Lower lobe of right lung (tissue), 2 donors: Measurements from ENCODE around the gene EFHD2. TPM values are rescaled to one million over a fixed set of nuclear protein-coding genes. Genes with fewer than 3 reads are reported as not detected.

Experiments used
- ATAC-seq, 2 donors: fragments of 200-7000 bp; cut with Tn5 transposase; one replicate each; pipeline ENCODE4 v1.9.1; 2020 to 2022; ENCODE audit warnings: mild to moderate bottlenecking in 2 of 2, moderate library complexity in 2 of 2
- DNase-seq: peaks from one replicate; pipeline ENCODE4 v3.0.0-alpha.2; 2020
- H3K27ac ChIP-seq: fragments of 200-600 bp; one replicate; pipeline ENCODE4 v1.8.0; 2022
- H3K27me3 ChIP-seq: fragments of 200-600 bp; one replicate; pipeline ENCODE4 v1.8.0; 2022; ENCODE audit warnings: low read depth
- H3K36me3 ChIP-seq: fragments of 200-600 bp; one replicate; pipeline ENCODE4 v1.8.0; 2022; ENCODE audit warnings: mild to moderate bottlenecking
- H3K4me1 ChIP-seq: fragments of 200-600 bp; one replicate; pipeline ENCODE4 v1.8.0; 2022
- H3K4me3 ChIP-seq: fragments of 200-600 bp; one replicate; pipeline ENCODE4 v1.8.0; 2022; ENCODE audit warnings: mild to moderate bottlenecking
- H3K9me3 ChIP-seq: fragments of 200-600 bp; one replicate; pipeline ENCODE4 v1.8.0; 2022
- CTCF ChIP-seq: fragments of 200-600 bp; IDR thresholded peaks from one replicate; pipeline ENCODE4 v1.8.0; 2022; ENCODE audit warnings: antibody characterized with exemption, mild to moderate bottlenecking
- intact Hi-C: fragments of 100-400 bp; cut with DNase I; formaldehyde crosslinking; loops from one replicate; pipeline ENCODE4 v1.11.0; 2022
- total RNA-seq: library from RNA; stranded (reverse); fragmentation: NEBNext Ultra II Directional; extraction: Animal tissue kit (Norgen Biotek cat#: 25700); gene quantifications from one replicate; pipeline ENCODE4 v1.2.1, GENCODE V29; 2021
- donor health status: DM: no; HTN: yes; CAD: no; lungs with severe emphysema.

Gene EFHD2
- total RNA-seq, 1 donor from 2014 or later: 100 TPM

GRCh38 chr1:15441247-15441646 lies 31.6 kb downstream of the EFHD2 start:
- no peaks in the 10 kb centered on the region for H3K4me1 ChIP-seq
- DNase-seq: no peak
- ATAC-seq: no peak
- no peak overlapping the region for H3K27ac ChIP-seq
- H3K9me3 ChIP-seq: no peaks in the 10 kb centered on the region
- intact Hi-C loops: no loop called here
- no peaks in the 10 kb centered on the region for H3K27me3 ChIP-seq
- H3K4me3 ChIP-seq: no peak overlapping the region
- no peaks in the 10 kb centered on the region for H3K36me3 ChIP-seq
- no peak for TF ChIP-seq CTCF

GRCh38 chr1:15442119-15442518 lies 32.4 kb downstream of the EFHD2 start:
- Histone ChIP-seq H3K4me3 (no peak overlapping the region), H3K36me3 (no peaks in the 10 kb centered on the region), H3K9me3 (no peaks in the 10 kb centered on the region), H3K27me3 (peaks cover 3% of the 10 kb centered on the region), H3K4me1 (no peaks in the 10 kb centered on the region), H3K27ac (no peak overlapping the region)
- ATAC-seq: no peak
- DNase-seq: no peak
- intact Hi-C loops: no loop called here
- no peak for TF ChIP-seq CTCF

DNA sequence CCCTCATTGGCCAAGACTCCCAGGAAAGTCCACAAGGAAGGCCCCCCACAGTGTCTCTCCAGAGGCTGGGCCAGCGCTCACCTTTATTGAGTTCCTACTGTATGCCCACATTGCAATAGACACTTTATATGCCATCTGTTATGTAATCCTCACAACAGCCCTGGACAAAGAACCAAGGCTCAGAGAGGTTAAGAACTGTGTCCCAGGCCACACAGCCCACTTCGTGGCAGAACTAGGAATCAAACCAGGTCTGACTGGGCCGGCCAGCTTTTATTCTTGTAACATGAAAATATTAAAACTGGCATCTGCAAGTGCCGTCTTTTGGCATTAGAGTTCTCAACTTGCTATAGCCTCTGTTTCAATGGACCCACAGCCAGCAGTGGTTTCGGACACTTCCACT lies 33.1 kb downstream of the EFHD2 start:
- no peak overlapping the region for H3K4me3 ChIP-seq
- DNase-seq: no peak
- TF ChIP-seq CTCF: no peak
- H3K4me1 ChIP-seq: no peaks in the 10 kb centered on the region
- no peaks in the 10 kb centered on the region for H3K9me3 ChIP-seq
- no peak overlapping the region for H3K27ac ChIP-seq
- ATAC-seq: no peak
- intact Hi-C loops: no loop called here
- peaks cover 5% of the 10 kb centered on the region for H3K27me3 ChIP-seq
- no peaks in the 10 kb centered on the region for H3K36me3 ChIP-seq

DNA sequence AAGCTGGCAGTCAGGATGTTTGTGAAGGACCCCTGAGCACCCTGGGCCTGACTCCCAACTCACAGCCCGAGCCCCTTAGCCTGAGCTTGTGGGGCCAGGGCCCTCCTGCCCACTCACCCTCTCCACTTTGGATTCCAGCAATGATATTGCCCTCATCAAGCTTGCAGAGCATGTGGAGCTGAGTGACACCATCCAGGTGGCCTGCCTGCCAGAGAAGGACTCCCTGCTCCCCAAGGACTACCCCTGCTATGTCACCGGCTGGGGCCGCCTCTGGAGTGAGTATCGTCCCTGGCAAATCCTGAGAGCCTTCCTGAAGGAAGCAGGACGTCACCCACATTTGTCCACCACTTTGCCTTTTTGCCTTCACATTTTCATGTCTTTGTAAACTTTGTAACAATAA lies 33.6 kb downstream of the EFHD2 start:
- H3K27ac ChIP-seq: no peak overlapping the region
- H3K9me3 ChIP-seq: no peaks in the 10 kb centered on the region
- peaks cover 5% of the 10 kb centered on the region for H3K27me3 ChIP-seq
- no peak overlapping the region for H3K4me3 ChIP-seq
- ATAC-seq: no peak
- no peaks in the 10 kb centered on the region for H3K36me3 ChIP-seq
- intact Hi-C loops: no loop called here
- DNase-seq: no peak
- no peak for TF ChIP-seq CTCF
- H3K4me1 ChIP-seq: no peaks in the 10 kb centered on the region

- no peaks in the 10 kb centered on the region for H3K9me3 ChIP-seq
- H3K4me1 ChIP-seq: no peaks in the 10 kb centered on the region
- peaks cover 5% of the 10 kb centered on the region for H3K27me3 ChIP-seq
- no peak for ATAC-seq
- no peak overlapping the region for H3K27ac ChIP-seq
- intact Hi-C loops: no loop called here
- no peak for DNase-seq
- no peak for TF ChIP-seq CTCF
- H3K36me3 ChIP-seq: no peaks in the 10 kb centered on the region
- no peak overlapping the region for H3K4me3 ChIP-seq
Measured at GRCh38 chr1:15444468-15445389, 35.0 kb downstream of the EFHD2 start.
